ENCODE data around the gene PLEKHJ1.
"Not testable (repeated sequence)": the region's sequence is repeated elsewhere in the genome, so short reads cannot be mapped to it uniquely, and the experiment has no call there.

PLEKHJ1 gene, protein sequence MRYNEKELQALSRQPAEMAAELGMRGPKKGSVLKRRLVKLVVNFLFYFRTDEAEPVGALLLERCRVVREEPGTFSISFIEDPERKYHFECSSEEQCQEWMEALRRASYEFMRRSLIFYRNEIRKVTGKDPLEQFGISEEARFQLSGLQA

DNA sequence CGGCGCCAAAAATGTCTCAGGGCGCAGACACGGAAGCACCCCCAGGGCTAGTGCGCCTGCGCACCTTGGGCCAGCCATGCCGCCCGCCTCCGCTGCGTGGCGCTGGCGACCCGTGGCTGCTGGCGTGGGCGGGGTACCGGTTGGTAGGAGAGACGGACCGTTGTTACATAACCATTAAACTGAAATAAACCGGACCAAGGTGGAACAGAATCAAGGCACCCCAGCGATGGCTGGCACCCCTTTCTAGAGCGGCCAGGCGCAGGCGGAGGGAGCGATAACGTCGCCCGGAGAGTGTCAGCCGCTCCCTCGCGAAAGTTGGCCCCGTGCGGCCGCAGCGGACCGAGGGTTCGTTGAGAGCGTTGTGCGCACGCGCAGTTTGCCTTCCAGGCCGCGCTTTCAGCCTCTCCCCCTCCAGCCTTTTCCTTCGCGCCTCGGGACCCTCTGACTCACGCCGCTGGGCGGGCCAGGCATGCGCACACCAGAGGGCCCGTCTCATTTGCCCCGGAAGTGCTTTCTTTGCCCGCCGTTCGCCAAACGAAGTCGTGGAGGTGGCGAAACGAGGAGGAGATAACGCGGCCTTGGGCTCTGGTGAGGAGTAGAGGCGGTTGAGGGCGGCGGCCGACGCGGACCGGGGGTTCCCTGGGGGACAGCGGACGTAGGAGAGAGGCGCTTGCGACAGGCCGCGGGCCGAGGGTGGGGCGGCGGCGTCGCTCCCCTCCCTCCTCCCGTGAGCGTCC is at the start of gene PLEKHJ1, which contains the start of gene SF3A2:
TSS of gene PLEKHJ1 (minus strand) at position 16 of the 737 bp plus-strand sequence. CDS start 81 bp downstream, outside the sequence.
TSS of gene SF3A2 (plus strand) at position 511 of the 737 bp plus-strand sequence. CDS start 6,595 bp downstream, outside the sequence.
- DNase-seq (ENCODE audit: low read depth) = peak; percentile 94

DNA sequence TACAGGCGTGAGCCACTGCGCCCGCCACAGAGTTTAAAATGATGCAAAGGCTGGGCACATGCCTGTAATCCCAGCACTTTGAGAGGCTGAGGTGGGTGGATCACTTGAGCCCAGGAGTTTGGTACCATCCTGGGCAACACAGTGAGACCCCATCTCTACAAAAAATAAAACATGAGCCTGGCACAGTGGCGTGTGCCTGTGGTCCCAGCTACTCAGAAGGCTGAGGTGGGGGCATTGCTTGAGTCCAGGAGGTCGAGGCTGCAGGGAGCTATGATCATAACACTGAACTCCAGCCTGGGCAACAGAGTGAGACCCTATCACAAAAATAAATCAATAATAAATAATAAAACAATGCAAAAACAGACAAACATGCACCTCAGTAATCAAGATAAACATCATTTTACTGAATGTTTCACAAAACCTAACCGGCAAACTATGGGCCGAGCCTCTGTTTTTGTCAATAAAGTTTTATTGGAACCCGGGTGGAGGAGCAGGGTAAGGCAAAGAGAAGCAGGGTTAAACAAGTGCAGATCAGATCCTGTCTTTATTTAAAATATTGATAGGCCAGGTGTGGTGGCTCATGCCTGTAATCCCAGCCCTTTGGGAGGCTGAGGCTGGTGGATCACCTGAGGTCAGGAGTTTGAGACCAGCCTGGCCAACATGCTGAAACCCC is 47.8 kb upstream of the PLEKHJ1 start:
- no peak for DNase-seq (ENCODE audit: low read depth)

- no peak for DNase-seq (ENCODE audit: low read depth)
These were observed 46.7 kb upstream of the PLEKHJ1 start for GRCh38 chr19:2282862-2283237.

DNA sequence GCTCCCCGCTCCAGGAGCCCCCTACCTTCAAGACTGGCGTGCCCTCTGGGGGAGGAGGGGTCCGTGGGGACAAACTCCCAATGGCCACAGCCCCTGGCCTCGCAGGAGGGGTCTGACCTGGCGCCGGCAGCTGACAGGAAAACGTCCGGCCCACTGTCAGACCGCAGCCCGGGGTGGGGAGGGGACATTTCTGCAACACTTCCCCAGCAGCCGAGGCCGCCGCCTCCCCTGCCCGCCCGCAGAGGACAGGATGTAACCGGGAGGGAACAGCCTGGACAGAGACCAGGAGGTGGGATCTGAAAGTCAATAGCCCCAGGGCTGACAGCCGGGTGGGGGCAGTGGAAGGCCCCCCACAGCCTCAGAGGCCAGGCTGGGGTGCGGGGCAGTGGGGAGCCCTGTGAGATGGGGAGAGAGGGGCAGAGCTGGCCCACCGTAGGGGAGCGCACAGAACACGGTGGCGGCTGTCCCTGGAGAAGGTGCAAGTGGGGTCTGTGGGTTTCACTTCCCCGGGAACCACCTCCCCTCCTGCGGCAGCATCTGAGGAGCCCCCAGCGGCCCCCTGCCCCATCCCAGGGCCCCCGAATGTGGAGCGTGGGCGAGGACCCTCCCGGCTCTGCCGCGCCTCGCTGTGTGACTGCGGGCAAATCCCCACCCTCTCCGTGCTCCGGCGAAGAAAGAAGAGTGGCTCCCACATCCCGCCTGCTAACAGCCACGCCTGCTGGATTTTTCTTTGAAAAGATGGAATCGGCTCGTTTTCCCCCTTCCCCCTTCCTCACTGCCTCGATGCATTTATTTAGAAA is 46.1 kb upstream of the PLEKHJ1 start, which contains the start of gene PEAK3:
TSS of gene PEAK3 (minus strand) at position 114 of the 800 bp plus-strand sequence. CDS start 1,244 bp downstream, outside the sequence.
- no peak for DNase-seq (ENCODE audit: low read depth)

DNA sequence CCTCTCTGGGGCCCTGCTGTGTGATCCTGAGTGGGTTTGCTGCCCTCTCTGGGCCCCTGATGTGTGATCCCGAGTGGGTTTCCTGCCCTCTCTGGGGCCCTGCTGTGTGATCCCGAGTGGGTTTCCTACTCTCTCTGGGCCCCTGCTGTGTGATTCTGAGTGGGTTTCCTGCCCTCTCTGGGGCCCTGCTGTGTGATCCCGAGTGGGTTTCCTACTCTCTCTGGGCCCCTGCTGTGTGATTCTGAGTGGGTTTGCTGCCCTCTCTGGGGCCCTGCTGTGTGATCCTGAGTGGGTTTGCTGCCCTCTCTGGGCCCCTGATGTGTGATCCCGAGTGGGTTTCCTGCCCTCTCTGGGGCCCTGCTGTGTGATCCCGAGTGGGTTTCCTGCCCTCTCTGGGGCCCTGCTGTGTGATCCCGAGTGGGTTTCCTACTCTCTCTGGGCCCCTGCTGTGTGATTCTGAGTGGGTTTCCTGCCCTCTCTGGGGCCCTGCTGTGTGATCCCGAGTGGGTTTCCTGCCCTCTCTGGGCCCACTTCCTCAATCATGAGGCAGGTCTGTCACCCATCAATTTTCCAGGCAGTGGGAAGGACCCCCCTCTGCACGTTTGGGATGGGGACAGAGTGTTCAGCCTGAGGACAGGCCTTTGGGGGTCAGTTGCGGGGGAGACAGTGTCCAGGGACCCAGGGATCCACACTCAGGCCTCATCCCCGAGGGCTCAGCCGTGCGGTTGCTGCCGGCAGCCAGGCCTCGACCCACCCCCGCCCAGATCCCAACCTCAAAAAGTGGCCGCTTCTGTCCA is 45.3 kb upstream of the PLEKHJ1 start:
- DNase-seq (ENCODE audit: low read depth) = not testable (repeated sequence)

- no peak for DNase-seq (ENCODE audit: low read depth)
These were observed 44.6 kb upstream of the PLEKHJ1 start for GRCh38 chr19:2280633-2281264.

- no peak for DNase-seq (ENCODE audit: low read depth)
These were observed 42.5 kb upstream of the PLEKHJ1 start for GRCh38 chr19:2278459-2279158.

- no peak for DNase-seq (ENCODE audit: low read depth)
These were observed 41.0 kb upstream of the PLEKHJ1 start for GRCh38 chr19:2277138-2277537.

DNA sequence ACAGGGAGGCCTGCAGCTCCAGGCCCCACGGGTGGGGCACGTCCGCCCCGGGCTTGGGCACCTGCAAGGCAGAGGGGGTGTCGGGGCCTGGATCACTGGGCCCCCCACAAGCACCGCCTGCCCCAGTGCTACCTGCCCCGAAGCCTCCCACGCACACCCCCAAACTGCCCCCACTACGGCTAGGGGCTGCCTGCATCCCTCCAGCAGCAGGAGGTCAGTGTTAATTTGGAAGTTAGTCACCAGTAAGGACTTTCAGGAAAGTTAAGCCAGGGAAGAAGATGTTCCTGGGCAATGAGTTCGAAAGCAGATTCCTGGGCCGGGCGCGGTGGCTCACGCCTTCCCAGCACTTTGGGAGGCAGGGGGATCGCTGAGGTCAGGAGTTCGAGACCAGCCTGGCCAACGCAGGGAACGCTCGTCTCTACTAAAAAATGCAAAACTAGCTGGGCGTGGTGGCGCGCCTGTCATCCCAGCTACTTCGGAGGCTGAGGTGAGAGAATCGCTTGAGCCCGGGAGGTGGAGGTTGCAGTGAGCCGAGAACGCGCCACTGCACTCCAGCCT is 40.4 kb upstream of the PLEKHJ1 start:
- no peak for DNase-seq (ENCODE audit: low read depth)

DNA sequence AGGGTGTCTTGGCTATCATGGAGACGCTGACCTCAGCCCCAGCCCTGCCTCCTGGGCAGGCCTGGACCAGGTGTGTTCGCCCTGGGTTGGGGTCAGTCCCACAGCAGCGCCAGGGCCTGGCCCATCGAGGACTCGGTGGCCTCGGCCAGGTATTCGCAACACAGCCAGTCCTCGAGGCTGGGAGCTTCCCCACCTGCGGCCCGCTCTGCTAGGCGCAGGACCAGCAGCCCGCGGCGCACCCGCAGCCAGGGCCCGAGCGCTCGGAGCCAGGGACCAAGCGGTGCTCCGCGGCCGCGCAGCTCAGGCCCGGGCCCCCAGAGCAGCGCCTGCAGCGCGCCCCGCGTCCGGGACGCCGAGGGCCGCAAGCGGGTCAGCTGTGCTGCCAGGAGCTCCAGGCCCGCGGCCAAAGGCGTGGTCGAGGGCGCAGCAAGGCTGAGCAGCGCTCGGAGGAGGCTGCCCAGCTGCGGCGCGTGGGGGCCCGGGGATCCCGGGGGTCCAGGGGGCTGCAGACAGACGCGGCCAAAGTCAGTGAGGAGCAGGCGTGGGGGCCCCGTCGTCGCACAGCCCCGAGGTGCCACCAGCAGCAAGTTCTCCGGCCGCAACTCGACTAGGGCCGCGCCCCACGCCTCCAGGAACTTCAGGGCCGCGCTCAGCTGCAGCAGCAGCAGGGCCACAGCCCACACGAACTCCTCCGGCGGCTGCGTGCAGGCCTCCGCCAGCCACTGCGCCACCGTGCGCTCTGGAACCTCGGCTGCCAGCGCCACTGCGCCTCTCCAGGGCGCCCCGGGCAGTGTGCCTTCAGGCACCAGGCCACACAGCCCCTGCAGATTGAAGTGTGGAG is 39.7 kb upstream of the PLEKHJ1 start:
- DNase-seq (ENCODE audit: low read depth) = no peak

DNA sequence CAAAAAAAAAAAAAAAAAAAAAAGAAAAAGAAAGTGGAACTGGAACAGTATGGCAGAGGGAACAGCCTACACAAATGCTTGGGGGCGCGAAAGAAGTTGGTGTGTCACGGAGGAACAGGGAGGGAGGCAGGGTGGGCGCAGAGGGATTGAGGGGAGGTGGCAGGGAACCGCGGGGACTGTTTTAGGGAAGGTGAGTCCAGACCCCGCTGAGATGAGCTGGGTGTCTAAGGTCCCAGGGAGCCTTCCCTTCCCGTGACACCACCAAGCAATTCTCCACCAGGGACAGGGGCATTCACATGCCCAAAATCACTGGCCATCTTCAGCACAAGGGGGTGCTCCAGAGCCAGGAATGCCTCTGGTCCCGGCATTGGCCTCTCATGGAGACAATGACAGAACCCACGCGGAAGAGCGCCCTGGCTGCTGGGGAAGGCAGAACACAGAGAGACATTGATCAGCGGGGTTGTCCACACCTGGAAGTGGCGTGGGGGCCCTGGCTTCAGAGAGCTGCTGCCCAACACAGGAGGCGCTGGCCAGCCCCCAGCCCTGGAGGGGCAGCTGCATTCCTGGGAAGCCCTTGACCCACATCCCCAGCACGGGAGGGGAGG is 38.9 kb upstream of the PLEKHJ1 start:
- DNase-seq (ENCODE audit: low read depth) = no peak

GRCh38 chr19:2274185-2274711 is 38.1 kb upstream of the PLEKHJ1 start:
- no peak for DNase-seq (ENCODE audit: low read depth)

DNA sequence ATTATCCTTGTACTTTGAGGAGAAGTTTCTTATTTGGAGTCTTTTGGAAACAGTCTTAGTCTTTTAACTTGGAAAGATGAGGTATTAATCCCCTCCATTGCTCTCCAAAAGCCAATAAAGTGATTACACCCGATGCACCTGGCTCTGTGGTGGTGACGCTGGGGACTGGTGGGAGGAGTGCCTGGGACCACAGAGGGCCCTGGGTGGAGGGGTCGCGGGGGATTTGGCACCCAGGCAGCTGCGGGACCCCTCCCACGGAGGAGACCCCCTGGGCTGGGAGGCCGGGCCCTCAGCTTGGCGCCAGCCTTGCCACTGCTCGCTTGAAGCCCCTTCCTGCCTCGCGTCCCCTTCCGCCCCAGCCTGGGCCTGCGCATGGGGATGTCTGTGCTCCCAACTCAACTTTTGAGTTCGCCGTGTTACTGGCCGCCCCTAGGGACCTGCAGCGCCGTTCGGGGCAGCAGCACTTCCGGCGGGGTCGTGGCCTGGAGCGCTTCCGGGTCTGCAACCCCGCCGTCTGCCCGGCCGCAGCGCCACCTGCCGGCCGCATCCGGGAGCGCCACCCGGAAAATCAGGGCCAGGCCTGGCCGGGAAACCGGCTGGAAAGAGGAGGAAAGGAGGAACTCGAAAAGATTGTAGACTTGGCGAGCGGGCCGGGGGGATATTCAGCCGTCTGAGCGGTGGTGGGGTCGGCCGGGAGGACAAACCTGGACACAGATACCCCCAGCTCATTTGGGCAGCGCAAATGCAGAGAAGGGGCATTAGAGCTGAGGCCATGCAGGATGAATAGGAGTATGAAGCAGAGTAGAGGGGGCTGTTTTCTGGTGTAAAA is 37.4 kb upstream of the PLEKHJ1 start:
- no peak for DNase-seq (ENCODE audit: low read depth)

DNA sequence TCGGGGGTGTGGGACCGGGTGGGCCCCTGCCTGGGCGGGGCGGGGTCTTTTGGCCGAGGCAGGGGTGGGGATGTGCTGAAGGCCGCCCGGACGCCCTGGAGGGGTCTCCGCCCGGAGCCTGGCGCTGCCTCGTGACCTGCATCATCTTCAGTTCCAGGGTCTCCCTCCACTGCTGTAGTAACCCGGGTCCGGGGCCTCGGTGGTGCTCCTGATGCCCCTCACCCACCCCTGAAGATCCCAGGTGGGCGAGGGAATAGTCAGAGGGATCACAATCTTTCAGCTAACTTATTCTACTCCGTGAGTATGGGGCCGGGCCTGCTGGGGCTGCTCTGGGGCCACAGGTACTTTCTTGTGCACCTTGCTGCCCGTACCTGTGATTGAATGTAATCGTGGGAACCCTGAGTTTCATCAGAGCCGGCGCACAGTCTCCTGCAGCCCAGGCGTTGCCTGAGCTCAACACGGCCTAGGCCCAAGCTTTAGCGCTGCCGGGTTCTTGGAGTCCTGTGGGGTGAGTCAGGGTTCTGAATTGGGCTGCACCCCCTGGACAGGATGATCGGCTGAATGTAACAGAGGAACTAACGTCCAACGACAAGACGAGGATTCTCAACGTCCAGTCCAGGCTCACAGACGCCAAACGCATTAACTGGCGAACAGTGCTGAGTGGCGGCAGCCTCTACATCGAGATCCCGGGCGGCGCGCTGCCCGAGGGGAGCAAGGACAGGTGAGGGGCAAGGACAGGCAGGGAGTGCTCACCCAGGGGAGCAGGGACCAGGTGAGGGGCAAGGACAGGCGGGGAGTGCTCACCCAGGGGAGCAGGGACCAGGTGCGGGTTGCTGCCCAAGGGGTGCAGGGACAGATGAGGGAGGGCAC is 35.3 kb upstream of the PLEKHJ1 start:
- no peak for DNase-seq (ENCODE audit: low read depth)

DNA sequence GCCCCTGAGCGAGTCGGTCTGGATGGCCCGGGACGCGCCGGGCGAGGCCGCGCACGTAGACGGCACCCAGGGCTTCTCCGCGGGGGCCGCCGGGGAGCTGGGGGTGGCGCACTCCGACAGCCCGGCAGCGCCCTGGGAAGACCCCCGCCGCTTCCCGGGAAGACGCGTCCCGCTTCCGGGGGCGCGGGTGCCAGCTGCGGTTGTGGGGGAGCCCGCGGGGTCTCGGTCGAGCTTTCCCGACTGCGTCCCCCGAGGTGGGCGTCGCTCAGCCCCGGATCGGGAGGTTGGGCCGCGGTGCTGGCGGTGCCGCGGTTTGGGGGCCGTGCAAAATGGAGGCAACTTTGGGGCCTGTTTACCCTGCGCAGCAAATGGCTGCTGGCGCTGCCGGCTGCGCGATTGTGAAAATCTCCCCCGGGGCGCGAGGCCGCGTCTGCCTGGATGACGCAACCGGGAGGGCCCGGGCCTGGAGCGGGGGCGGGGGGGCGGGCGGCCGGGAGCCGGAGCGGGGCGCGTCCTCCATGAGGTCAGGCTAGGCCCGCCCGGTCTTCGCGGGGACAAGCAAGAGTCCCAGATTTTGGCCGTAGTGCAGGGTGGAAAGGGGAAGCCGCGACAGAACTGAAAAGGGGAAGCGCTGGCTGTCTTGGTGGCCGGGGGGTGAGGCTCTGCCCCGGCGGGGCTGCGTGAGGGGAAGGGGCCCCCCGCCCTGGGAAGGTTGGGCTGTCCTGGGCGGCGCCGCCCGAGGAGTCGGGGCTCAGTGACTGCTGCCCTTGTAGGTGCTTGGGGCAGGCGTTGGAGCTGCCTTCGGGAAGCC is 34.5 kb upstream of the PLEKHJ1 start:
- DNase-seq (ENCODE audit: low read depth) = no peak

- no peak for DNase-seq (ENCODE audit: low read depth)
These were observed 34.0 kb upstream of the PLEKHJ1 start for GRCh38 chr19:2270157-2270422.
